ENCODE measurements around the gene PSMD14. TPM values are rescaled to one million over a fixed set of nuclear protein-coding genes. Genes with fewer than 3 reads are reported as not detected.

Gene PSMD14
- total and polyA plus RNA-seq, 4 donors = 28.8 to 60.5 (median 47.1) TPM

GRCh38 chr2:161402297-161402696, 94.1 kb downstream of the PSMD14 start:
- H3K4me1 ChIP-seq (ENCODE audit: control insufficient read depth in 5 of 5, insufficient read depth in 5 of 5, low read length in 5 of 5) = no peaks in the 10 kb centered on the region
- no peak for TF ChIP-seq CTCF (IDR thresholded peaks at IDR 0.05; ENCODE audit: control extremely low read depth, extremely low read depth)
- 95 to 96% methylated on average over 4 of the region's 4 CpGs for WGBS, 2 donors
- H3K27ac ChIP-seq (ENCODE audit: low read depth in 1 of 2, low read length in 1 of 2) = no peak overlapping the region
- H3K9ac ChIP-seq (ENCODE audit: insufficient read depth in 1 of 2, low read length in 2 of 2) = no peak overlapping the region
- ATAC-seq (ENCODE audit: insufficient read depth, low FRiP score) (no peak), DNase-seq (no peak)
- H3K4me3 ChIP-seq = no peak overlapping the region
- peaks cover 0 to 3% (median 0%) of the 10 kb centered on the region in 4 donors for H3K9me3 ChIP-seq (ENCODE audit: control insufficient read depth in 4 of 4, insufficient read depth in 3 of 4, low read length in 3 of 4)
- no peaks in the 10 kb centered on the region for H3K27me3 ChIP-seq (ENCODE audit: control insufficient read depth in 3 of 3, insufficient read depth in 3 of 3, low read length in 2 of 3)
- peaks cover 5 to 16% (median 10%) of the 10 kb centered on the region in 4 donors for H3K36me3 ChIP-seq (ENCODE audit: control insufficient read depth in 4 of 4, insufficient read depth in 4 of 4, low read length in 4 of 4)

- 89 to 94% methylated on average over 5 of the region's 5 CpGs for WGBS, 2 donors
- no peak overlapping the region for H3K4me3 ChIP-seq
- peaks cover 0 to 3% (median 0%) of the 10 kb centered on the region in 4 donors for H3K9me3 ChIP-seq (ENCODE audit: control insufficient read depth in 4 of 4, insufficient read depth in 3 of 4, low read length in 3 of 4)
- H3K9ac ChIP-seq (ENCODE audit: insufficient read depth in 1 of 2, low read length in 2 of 2) = no peak overlapping the region
- ATAC-seq (ENCODE audit: insufficient read depth, low FRiP score) (no peak), DNase-seq (no peak)
- TF ChIP-seq CTCF (IDR thresholded peaks at IDR 0.05; ENCODE audit: control extremely low read depth, extremely low read depth) = no peak
- no peak overlapping the region for H3K27ac ChIP-seq (ENCODE audit: low read depth in 1 of 2, low read length in 1 of 2)
- H3K27me3 ChIP-seq (ENCODE audit: control insufficient read depth in 3 of 3, insufficient read depth in 3 of 3, low read length in 2 of 3) = peaks cover 0 to 1% (median 0%) of the 10 kb centered on the region in 3 donors
- H3K4me1 ChIP-seq (ENCODE audit: control insufficient read depth in 5 of 5, insufficient read depth in 5 of 5, low read length in 5 of 5) = no peaks in the 10 kb centered on the region
- H3K36me3 ChIP-seq (ENCODE audit: control insufficient read depth in 4 of 4, insufficient read depth in 4 of 4, low read length in 4 of 4) = peaks cover 2 to 9% (median 4%) of the 10 kb centered on the region in 4 donors
Observed at GRCh38 chr2:161406316-161406715, 98.1 kb downstream of the PSMD14 start.

GRCh38 chr2:161407597-161407996, 99.4 kb downstream of the PSMD14 start:
- 98% methylated on average over 2 of the region's 2 CpGs for WGBS, 2 donors
- Histone ChIP-seq H3K27me3 (ENCODE audit: control insufficient read depth in 3 of 3, insufficient read depth in 3 of 3, low read length in 2 of 3) (peaks cover 0 to 5% (median 4%) of the 10 kb centered on the region in 3 donors), H3K4me3 (no peak overlapping the region), H3K9me3 (ENCODE audit: control insufficient read depth in 4 of 4, insufficient read depth in 3 of 4, low read length in 3 of 4) (no peaks in the 10 kb centered on the region), H3K4me1 (ENCODE audit: control insufficient read depth in 5 of 5, insufficient read depth in 5 of 5, low read length in 5 of 5) (no peaks in the 10 kb centered on the region), H3K27ac (ENCODE audit: low read depth in 1 of 2, low read length in 1 of 2) (no peak overlapping the region), H3K9ac (ENCODE audit: insufficient read depth in 1 of 2, low read length in 2 of 2) (no peak overlapping the region), H3K36me3 (ENCODE audit: control insufficient read depth in 4 of 4, insufficient read depth in 4 of 4, low read length in 4 of 4) (peaks cover 0 to 8% (median 3%) of the 10 kb centered on the region in 4 donors)
- ATAC-seq (ENCODE audit: insufficient read depth, low FRiP score) (no peak), DNase-seq (no peak)
- no peak for TF ChIP-seq CTCF (IDR thresholded peaks at IDR 0.05; ENCODE audit: control extremely low read depth, extremely low read depth)

All from lung (tissue), 12 donors.